ENCODE results near the gene ZDHHC17.
"Not testable (repeated sequence)": the region's sequence is repeated elsewhere in the genome, so short reads cannot be mapped to it uniquely, and the experiment has no call there.

Gene ZDHHC17, protein sequence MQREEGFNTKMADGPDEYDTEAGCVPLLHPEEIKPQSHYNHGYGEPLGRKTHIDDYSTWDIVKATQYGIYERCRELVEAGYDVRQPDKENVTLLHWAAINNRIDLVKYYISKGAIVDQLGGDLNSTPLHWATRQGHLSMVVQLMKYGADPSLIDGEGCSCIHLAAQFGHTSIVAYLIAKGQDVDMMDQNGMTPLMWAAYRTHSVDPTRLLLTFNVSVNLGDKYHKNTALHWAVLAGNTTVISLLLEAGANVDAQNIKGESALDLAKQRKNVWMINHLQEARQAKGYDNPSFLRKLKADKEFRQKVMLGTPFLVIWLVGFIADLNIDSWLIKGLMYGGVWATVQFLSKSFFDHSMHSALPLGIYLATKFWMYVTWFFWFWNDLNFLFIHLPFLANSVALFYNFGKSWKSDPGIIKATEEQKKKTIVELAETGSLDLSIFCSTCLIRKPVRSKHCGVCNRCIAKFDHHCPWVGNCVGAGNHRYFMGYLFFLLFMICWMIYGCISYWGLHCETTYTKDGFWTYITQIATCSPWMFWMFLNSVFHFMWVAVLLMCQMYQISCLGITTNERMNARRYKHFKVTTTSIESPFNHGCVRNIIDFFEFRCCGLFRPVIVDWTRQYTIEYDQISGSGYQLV

DNA sequence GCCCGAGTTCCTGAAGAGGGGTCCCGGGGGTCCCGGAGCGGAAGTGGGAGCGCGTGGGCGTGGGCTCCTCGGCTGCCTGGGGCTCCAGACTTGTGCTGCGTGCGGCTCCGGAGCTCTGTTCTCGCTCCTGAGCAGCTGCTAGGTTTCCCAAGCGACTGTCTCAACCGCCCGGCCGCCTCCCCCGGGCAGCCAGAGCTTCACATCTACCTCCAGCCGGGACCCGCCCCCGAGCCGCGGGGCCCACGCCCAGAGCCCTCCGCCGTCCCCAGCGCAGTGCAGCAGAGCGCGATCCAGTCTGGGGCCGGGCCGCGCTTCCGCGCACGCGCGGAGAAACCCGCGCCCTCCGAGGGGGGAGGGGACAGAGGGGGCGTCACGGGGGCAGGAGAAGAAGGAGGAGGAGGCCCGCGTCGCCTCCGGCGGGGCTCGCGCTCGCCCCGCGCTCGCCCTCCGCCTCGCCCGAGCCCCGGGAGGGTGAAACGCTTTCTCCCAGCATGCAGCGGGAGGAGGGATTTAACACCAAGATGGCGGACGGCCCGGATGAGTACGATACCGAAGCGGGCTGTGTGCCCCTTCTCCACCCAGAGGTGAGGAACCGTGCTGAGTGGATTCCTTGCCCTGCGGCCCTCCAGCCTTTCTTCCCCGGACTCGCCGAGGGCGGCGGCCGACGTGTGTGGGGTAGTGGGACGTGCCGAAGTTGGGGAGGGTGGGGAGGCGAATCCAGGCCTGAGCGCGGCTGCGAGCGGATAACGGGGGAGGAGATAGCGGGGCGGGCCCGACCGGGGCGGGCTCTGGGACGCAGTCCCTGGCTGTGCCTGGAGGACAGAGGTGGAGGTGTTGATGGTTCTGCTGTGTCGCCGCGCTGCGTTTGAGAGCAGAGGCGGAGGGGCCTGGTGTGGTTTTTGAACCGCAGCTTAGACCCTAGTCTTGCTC lies at the start of gene ZDHHC17:
Gene ZDHHC17 (plus strand): TSS at position 370 of the 930 bp plus-strand sequence. CDS start 122 bp downstream, at position 492.
- peak; percentile 92 to 97 for DNase-seq

- DNase-seq: no peak
These were observed 49.5 kb upstream of the ZDHHC17 start for GRCh38 chr12:76714415-76714814.

DNA sequence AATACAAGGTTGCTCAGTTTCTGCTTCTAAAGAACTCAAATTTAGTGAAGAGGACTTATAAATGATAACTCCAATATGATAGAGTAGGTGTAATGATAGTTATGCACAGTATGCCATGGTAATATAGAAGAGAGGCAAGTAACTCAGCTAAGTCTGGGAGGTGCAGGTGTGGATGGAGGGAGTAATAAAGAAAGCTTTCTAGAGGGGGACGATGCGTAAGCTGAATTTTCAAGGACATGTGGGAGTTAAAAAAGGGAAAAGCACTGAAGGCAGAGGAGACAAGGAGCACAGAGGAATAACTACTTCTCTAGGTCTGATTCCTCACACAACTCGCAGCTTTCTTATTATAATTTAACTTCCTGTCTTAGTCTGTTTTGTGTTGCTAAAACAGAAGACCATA lies 49.1 kb upstream of the ZDHHC17 start:
- DNase-seq: no peak

GRCh38 chr12:76715332-76715731 lies 48.6 kb upstream of the ZDHHC17 start:
- no peak for DNase-seq

- no peak for DNase-seq
These were observed 46.6 kb upstream of the ZDHHC17 start for GRCh38 chr12:76717314-76717713.

DNA sequence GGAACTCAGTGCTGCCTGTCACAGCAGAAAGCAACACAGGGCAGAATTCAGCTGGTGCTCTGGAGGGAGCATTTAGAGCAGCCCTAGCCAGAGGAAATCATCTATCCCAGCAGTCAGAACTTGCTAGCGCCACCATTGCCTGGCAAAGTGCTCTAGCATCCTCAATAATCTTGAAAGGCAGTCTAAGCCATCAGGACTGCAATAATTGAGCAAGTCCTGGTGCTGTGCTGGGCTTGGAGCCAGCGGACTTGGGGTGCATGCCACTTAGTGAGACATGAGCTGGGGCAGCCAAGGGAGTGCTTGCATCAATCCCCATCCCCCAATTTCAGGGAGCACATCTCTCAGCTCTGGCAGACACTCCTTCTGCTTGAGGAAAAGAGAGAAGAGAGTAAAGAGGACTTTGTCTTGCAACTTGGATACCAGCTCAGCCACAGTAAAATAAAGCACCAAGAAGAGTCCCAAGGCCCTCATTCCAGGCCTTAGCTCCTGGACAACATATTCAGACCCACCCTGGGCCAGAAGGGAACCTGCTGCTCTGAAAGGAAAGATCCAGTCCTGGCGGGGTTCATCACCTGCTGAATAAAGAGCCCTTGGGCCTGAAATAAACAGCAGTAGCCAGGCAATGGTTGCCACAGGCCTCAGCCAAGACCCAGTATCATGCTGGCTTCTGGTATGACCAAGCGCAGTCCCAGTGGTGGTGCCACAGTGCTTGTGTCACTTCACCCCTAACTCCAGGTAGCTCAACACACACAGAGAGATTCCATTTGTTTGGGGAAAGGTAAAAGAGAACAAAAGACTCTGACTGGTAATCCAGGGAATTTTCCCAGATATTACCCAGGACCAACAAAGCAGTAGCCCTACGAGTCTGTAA lies 44.5 kb upstream of the ZDHHC17 start:
- no peak for DNase-seq

- no peak for DNase-seq
These were observed 43.8 kb upstream of the ZDHHC17 start for GRCh38 chr12:76720068-76720467.

- DNase-seq: no peak
These were observed 37.3 kb upstream of the ZDHHC17 start for GRCh38 chr12:76726626-76727025.

DNA sequence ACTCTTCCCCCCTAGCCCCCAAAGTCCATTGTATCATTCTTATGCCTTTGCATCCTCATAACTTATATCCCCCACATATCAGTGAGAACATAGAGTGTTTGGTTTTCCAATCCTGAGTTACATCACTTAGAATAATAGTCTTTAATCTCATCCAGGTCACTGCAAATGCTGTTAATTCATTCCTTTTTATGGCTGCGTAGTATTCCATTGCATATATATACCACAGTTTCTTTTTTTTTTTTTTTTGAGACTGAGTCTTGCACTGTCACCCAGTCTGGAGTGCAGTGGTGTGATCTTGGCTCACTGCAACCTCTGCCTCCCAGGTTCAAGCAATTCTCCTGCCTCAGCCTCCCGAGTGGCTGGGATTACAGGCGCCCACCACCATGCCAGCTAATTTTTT lies 31.7 kb upstream of the ZDHHC17 start:
- DNase-seq: not testable (repeated sequence)

- DNase-seq: not testable (repeated sequence)
These were observed 26.2 kb upstream of the ZDHHC17 start for GRCh38 chr12:76737689-76738088.

- no peak for DNase-seq
These were observed 24.9 kb upstream of the ZDHHC17 start for GRCh38 chr12:76738824-76739579.

DNA sequence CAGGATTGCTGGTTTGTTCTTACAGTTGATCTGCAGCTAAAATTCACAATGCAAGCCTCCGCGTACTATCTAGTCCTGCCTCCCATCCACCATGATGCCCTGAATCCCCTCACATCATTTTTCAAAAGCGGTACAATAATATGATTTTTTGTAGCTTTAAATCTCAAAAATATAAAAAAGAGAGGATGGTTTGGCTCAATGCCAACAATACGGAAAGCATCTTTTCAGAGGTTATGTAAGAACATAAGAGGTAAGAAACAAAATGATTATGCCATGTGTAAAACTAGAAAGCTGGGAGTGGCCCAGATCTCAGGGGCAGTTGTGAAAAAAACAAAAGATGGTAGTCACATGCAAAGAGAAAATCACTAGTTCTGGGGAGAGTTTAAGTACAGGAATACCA lies 24.0 kb upstream of the ZDHHC17 start:
- DNase-seq: no peak

DNA sequence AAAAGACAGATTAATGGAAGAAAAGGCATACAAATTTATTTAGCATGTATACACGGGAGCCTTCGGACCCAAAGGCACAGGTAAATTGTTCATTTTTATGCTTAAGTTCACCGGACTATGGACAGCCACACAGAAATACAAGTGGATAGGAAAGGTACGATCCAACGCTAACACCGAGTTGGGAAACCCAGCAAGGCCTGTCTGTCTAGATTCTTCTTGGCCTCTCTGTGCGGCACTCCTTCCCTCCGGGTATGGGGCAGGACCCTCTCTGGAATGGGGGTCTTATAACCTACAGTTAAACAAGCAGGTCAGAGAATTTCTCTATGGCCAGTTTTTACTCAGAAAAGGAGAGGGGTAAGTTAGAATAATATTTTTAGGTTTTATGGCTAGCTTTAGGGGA lies 23.4 kb upstream of the ZDHHC17 start:
- DNase-seq: no peak

- DNase-seq: peak; percentile 75 to 83
These were observed 18.6 kb upstream of the ZDHHC17 start for GRCh38 chr12:76745343-76745742.

DNA sequence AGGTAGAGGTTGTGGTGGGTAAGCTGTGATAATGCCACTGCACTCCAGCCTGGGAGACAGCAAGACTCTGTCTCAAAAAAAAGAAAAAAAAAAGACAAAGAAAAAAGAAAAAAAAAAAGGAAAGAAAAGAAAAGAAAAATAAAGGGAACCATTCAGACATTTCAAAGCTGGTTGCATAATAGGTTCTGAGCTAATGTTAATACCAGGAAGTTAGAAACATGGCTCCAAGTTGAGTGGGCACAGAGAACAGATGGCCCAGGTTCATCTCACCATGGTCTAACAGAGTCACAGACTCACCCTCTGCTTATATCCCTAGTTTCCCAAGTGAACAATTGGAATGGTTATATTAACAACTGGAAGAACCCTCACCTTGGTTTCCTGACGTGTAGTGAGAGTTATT lies 17.4 kb upstream of the ZDHHC17 start:
- DNase-seq: no peak

GRCh38 chr12:76747245-76747644 lies 16.7 kb upstream of the ZDHHC17 start:
- DNase-seq: no peak

DNA sequence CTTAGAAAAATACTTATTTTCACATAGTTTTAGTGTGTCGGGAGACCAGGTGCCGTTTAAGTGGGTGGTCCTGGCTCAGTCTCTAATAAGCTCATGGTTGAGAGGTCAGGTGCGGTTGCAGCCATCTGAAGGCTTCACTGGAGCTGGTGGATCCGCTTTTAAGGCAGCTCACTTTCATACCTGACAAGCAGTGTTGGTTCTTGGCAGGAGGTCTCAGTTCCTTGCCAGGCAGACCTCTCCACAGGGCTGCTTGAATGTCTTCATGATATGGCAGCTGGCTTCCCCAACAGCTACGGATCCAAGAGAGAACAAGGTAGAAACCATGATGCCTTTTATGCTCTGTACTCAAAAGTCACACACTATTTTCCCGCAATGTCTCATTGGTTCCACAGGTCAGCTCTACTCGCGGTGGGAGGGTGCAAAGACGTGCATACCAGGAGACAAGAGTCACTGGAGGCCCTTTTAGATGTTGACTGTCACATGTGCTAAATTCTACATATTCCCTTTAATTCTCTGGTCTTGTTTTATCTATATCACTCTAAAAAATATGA lies 8.0 kb upstream of the ZDHHC17 start:
- no peak for DNase-seq

DNA sequence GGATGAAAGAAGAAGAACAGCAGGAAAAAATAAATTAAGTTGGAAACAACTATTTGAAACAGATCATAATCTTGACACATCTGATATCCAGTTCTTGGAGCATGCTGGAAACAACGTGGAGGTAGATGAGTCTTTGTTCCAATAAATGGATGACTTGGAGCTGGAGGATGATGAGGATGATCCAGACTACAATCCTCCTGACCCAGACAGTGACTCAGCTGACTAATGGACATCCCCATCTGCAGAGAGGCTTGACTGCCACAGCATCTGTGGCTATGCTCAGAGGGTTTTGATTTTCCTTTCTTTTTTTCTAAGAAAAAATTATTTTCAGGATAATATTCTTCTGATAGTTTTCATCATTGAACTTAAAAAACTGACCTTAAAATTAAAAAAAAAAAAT lies 6.2 kb upstream of the ZDHHC17 start:
- no peak for DNase-seq

- DNase-seq: no peak
These were observed 1.3 kb upstream of the ZDHHC17 start for GRCh38 chr12:76762601-76762980.

DNA sequence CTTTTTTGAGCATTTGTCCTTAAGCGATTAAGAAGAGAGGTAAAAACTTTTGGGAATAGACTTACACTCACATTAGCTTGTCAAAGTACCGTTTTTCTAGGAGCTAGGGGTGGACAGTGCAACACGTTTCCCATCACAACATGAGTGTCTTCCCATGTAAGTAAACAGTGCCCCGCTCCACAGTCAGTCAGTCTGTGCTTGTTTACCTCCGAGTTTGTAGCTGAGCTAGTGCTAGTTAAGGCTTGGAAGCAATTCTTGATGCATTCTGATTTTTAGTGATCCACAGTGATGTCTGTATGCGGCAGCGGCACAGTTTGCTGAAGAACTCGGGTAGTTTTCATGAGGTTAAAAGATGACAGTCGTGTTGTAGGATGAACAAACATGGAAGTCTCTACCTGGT lies 941 bp downstream of the ZDHHC17 start:
- DNase-seq: peak in 1 of 2 experiments; percentile 20

DNA sequence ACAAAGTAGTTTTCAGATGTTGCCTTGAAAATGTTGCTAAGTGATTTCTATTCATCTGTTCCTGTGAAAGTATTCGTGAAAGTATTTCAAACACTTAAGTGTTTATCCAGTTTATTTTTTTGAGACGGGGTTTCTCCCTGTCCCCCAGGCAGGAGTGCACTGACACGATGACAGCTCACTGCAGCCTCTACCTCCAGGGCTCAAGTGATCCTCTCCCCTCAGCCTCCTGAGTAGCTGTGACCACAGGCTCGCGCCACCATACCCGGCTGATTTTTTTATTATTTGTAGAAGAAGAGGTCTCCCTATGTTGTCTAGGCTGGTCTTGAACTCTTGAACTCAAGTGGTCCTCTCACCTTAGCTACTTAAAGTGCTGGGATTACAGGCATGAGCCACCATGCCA lies 1.7 kb downstream of the ZDHHC17 start:
- no peak for DNase-seq

All from NCI-H526 (cell line).